T-helper 1 cell treated with Interleukin-12 subunit alpha and Interleukin-12 subunit beta and Interleukin-4 antibody, amounts not matched to agents 30 μg/mL and 1 μg/mL, for 36 hours (primary cell): Measurements from ENCODE around the gene SLC22A3.
A peak's percentile ranks its signal among the peaks of the same experiment; 100 is the strongest.
"Not testable (repeated sequence)": the region's sequence is repeated elsewhere in the genome, so short reads cannot be mapped to it uniquely, and the experiment has no call there.

Source experiments
- H3K27ac Mint-ChIP-seq: one replicate; pipeline ENCODE4 v1.8.0; 2021; ENCODE audit warnings: mild to moderate bottlenecking, mixed read lengths
- H3K27me3 Mint-ChIP-seq: one replicate; pipeline ENCODE4 v1.8.0; 2021; ENCODE audit warnings: low read depth, mixed read lengths
- H3K36me3 Mint-ChIP-seq: one replicate; pipeline ENCODE4 v1.8.0; 2021; ENCODE audit warnings: low read depth, mixed read lengths
- H3K4me1 Mint-ChIP-seq: one replicate; pipeline ENCODE4 v1.8.0; 2021; ENCODE audit warnings: low read depth, mixed read lengths
- H3K4me3 Mint-ChIP-seq: one replicate; pipeline ENCODE4 v1.8.0; 2021; ENCODE audit warnings: mild to moderate bottlenecking, moderate library complexity, mixed read lengths
- H3K9me3 Mint-ChIP-seq: one replicate; pipeline ENCODE4 v1.8.0; 2021; ENCODE audit warnings: mixed read lengths

The SLC22A3 gene

DNA sequence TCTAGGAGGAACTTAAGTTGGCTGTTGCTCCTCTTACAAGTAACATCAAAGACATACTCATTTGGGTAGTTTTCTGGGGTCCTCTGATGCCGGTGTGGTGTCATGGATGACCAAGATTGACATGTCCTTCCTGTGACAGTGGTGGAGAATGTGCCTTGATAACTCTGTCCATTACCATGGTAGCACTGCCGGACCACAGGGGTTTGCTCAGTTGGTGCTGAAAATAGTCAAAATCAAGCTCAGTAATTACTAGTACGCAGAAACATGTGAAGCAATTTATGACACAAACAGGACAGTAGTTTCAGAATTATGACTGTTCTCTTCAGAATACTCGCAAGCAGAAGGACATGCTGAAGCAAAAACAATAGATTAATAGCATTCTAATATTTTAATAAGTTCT, 128.9 kb downstream of the SLC22A3 start:
- H3K27ac Mint-ChIP-seq, H3K9me3 Mint-ChIP-seq, H3K4me3 Mint-ChIP-seq, H3K4me1 Mint-ChIP-seq: not testable (repeated sequence)
- Mint-ChIP-seq H3K36me3 (peaks cover 19% of the 10 kb centered on the region), H3K27me3 (peaks cover 26% of the 10 kb centered on the region)

DNA sequence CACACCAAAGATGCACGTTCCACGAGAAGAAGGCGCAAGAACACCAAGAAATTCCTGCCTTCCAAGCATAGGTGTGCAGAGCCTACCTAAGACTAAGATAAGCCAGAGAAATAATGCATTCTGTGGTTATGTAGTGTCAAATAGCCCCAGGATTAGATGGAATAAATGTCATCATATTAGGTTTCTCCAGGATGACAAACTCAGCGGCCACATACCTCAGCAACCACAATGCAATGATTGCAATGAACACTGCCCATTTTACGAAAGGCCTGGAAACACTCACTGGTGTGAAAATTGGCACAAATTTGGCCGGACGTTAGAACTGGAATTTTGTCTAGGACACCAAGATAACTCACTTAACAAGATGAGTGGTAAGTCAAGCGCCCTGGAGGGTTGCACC, 129.7 kb downstream of the SLC22A3 start:
- H3K27ac Mint-ChIP-seq: no peak overlapping the region
- peaks cover 9% of the 10 kb centered on the region for H3K4me1 Mint-ChIP-seq
- peaks cover 27% of the 10 kb centered on the region for H3K36me3 Mint-ChIP-seq
- peaks cover 17% of the 10 kb centered on the region for H3K9me3 Mint-ChIP-seq
- peaks cover 29% of the 10 kb centered on the region for H3K27me3 Mint-ChIP-seq
- no peak overlapping the region for H3K4me3 Mint-ChIP-seq

DNA sequence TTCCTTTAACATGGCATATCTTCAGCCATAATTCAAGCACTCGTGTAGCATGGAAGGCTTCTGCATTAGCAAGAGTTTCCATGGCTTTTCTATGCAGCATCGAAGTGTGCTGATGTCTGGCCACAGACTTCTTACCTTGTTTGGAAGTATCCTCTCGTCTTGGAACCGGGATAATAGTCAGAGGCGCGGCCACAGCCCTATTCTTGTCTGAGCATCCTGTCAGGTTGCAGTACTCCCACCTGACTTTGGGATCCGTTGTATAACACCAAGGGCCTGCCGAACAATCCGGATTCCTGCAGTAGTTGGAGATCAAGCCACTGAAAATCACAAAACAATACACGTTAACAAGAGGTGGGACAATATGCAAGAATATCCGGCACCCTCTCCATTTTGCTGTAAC, 138.9 kb downstream of the SLC22A3 start:
- Mint-ChIP-seq H3K27ac (no peak overlapping the region), H3K4me3 (no peak overlapping the region), H3K36me3 (peaks cover 27% of the 10 kb centered on the region), H3K9me3 (peaks cover 13% of the 10 kb centered on the region), H3K27me3 (peaks cover 47% of the 10 kb centered on the region), H3K4me1 (no peaks in the 10 kb centered on the region)

DNA sequence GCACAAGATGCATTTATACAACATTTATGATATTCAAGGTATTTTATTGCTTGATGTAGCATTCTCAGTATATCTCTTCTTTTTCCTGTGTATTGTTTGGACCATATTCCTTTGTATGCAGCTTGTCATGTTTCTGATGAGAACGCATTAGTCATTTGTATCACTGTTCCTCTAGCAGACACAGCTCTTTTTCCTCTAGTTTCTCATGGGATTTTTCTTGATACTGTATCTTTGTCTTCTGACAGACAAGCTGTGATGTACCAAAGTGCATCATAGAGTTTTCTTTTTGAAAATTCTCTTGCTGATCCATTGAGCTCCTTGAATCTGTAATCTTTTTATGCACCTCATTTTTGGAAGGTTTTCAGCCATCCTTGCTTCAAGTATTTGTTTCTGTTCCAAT, 140.9 kb downstream of the SLC22A3 start:
- Mint-ChIP-seq H3K27me3 (peaks cover 52% of the 10 kb centered on the region), H3K36me3 (peaks cover 23% of the 10 kb centered on the region), H3K9me3 (peaks cover 8% of the 10 kb centered on the region), H3K27ac (no peak overlapping the region), H3K4me3 (no peak overlapping the region), H3K4me1 (no peaks in the 10 kb centered on the region)

DNA sequence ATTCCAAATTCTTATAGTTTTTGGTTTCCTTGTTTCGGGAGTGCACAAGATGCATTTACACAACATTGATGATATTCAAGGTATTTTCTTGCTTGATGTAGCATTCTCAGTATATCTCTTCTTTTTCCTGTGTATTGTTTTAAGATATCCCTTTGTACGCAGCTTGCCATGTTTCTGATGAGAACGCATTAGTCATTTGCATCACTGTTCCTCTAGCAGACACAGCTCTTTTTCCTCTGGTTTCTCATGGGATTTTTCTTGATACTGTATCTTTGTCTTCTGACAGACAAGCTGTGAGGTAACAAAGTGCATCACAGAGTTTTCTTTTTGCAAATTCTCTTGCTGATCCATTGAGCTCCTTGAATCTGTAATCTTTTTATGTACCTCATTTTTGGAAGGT, 146.4 kb downstream of the SLC22A3 start:
- H3K27ac Mint-ChIP-seq: no peak overlapping the region
- H3K9me3 Mint-ChIP-seq: peaks cover 3% of the 10 kb centered on the region
- peaks cover 46% of the 10 kb centered on the region for H3K27me3 Mint-ChIP-seq
- no peak overlapping the region for H3K4me3 Mint-ChIP-seq
- H3K36me3 Mint-ChIP-seq: peaks cover 28% of the 10 kb centered on the region
- no peaks in the 10 kb centered on the region for H3K4me1 Mint-ChIP-seq

DNA sequence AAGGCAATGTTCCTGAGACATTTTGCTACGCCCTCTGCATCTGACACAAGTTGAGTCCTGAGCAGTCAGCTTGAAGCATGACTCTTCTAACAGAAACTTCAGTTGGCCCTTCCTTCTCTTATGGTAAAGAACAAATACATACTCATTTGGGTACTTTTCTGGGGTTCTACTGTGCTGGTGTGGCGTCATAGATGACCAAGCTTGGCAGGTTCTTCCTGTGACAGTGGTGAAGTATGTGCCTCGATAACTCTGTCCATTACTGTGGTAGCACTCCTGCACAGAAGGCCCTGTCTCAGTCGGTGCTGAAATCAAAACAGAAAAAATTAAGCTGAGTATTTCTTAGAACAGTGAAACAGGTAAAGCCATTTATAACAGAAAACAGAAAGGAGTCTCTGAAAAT, 152.5 kb downstream of the SLC22A3 start:
- Mint-ChIP-seq H3K27me3 (peaks cover 29% of the 10 kb centered on the region), H3K9me3 (peaks cover 24% of the 10 kb centered on the region), H3K27ac (peak overlapping the region; percentile 76), H3K4me1 (peaks cover 6% of the 10 kb centered on the region), H3K4me3 (no peak overlapping the region), H3K36me3 (peaks cover 30% of the 10 kb centered on the region)
